GM12892 (cell line): ENCODE measurements around the gene ZNF813.
"Not testable (repeated sequence)": the region's sequence is repeated elsewhere in the genome, so short reads cannot be mapped to it uniquely, and the experiment has no call there.

Experiments used
- POLR2A ChIP-seq: IDR thresholded peaks from 2 replicates; pipeline ENCODE4 v1.6.1; 2011; ENCODE audit warnings: low read depth, low read length, control low read depth
- POLR2AphosphoS5 ChIP-seq: IDR thresholded peaks from 2 replicates; pipeline ENCODE4 v1.6.1; 2011; ENCODE audit warnings: low read depth, low read length, control low read depth
- TAF1 ChIP-seq: IDR thresholded peaks from 2 replicates; pipeline ENCODE4 v1.6.1; 2011; ENCODE audit warnings: low read depth, mild to moderate bottlenecking, control low read depth, low read length, borderline replicate concordance

- TF ChIP-seq TAF1, POLR2A, POLR2AphosphoS5: not testable (repeated sequence)
These were observed 7.9 kb downstream of the ZNF813 start for GRCh38 chr19:53475470-53475869.
